DND-41 (cell line): Measurements from ENCODE around the gene NCMAP.

Experiments used
- EZH2 ChIP-seq: IDR thresholded peaks from 3 replicates; pipeline ENCODE4 v1.6.1; 2012; ENCODE audit warnings: borderline replicate concordance, low read depth, mild to moderate bottlenecking, moderate library complexity, low read length, inconsistent platforms; ENCODE audit not compliant: severe bottlenecking
- TF ChIP-seq, protein P1 (sequence below): IDR thresholded peaks from 2 replicates; pipeline ENCODE4 v1.5.1; 2012; ENCODE audit warnings: borderline replicate concordance, low read length, moderate library complexity, mild to moderate bottlenecking; ENCODE audit not compliant: poor library complexity, severe bottlenecking; ENCODE audit errors: extremely low read depth

DNA sequence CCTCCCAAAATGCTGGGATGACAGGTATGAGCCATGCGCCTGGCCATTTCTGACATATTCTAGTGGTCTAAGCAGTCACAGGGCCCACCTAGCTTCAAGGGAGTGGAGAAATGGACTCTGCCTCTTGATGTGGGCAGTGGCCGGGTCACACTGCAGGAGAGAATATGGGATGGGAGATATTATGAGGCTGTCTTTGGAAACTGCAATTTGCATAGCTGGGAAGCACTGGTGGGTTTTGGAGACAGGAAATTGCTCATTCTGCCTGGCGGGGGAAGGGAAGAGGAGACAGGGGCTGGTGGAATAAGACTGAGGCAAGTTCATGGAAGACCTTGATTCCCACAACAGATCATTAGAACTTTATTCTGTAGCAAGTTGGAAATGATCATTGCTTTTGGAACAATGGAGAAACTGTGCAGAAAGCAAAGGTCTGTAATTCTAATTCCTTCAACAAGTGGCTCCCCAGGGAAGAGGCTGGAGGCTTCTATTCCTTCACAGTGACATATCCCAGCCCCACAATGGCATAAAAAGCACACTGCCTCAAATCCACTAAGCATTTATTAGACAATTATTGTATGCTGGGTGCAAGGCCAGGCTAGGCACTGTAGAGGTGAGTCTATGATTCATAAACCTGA lies 10.5 kb downstream of the NCMAP start:
- TF ChIP-seq, protein P1, sequence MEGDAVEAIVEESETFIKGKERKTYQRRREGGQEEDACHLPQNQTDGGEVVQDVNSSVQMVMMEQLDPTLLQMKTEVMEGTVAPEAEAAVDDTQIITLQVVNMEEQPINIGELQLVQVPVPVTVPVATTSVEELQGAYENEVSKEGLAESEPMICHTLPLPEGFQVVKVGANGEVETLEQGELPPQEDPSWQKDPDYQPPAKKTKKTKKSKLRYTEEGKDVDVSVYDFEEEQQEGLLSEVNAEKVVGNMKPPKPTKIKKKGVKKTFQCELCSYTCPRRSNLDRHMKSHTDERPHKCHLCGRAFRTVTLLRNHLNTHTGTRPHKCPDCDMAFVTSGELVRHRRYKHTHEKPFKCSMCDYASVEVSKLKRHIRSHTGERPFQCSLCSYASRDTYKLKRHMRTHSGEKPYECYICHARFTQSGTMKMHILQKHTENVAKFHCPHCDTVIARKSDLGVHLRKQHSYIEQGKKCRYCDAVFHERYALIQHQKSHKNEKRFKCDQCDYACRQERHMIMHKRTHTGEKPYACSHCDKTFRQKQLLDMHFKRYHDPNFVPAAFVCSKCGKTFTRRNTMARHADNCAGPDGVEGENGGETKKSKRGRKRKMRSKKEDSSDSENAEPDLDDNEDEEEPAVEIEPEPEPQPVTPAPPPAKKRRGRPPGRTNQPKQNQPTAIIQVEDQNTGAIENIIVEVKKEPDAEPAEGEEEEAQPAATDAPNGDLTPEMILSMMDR: no peak
- no peak for TF ChIP-seq EZH2
